ENCODE data around the gene COL23A1. TPM values are rescaled to one million over a fixed set of nuclear protein-coding genes. Genes with fewer than 3 reads are reported as not detected.

COL23A1 gene
- total RNA-seq, 1 donor: 0.10 TPM

DNA sequence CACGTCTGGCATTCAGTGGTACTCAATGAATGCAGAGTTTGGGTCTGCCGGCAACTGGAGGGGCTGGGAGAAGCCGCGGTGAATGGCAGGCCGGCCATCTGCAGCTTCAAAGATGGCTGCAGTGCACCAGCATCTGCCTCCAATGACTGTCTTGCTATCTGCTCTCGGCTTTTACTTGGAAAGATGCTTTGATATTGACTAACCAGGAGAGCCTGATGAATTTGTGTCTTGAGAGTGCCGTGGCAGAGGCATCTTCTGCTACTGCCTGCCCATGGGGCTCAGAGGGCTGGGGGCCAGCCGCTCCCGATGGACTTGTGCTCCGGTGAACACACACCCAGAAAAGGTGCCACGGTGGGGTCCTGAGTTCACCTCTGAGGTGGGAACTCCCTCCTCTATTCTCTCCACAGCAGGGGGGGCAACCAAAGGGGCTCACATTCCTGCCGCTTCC lies 164.5 kb downstream of the COL23A1 start:
- H3K27me3 ChIP-seq (ENCODE audit: insufficient read depth, low read length): no peaks in the 10 kb centered on the region
- H3K9me3 ChIP-seq (ENCODE audit: low read depth, low read length): no peaks in the 10 kb centered on the region
- no peaks in the 10 kb centered on the region for H3K4me1 ChIP-seq (ENCODE audit: insufficient read depth, low read length)
- no peak overlapping the region for H3K4me3 ChIP-seq (ENCODE audit: low read length)

DNA sequence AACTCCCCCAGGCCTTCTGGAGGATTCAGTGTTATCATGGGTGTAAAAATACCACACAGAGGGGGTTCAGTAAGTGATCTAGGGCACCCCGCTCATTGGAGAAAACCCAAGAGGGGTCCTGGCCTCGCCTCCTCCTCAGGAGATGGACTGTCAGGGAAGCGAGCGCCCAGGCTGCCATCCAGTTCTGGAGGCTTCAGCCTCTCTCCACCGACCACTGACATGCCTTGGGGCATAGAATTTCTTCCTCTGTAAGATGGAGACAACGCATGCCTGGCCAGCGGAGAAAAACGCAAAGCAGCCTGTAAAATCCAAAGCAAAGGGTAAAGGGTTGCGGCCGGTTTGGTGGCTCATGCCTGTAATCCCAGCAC lies 165.4 kb downstream of the COL23A1 start:
- Histone ChIP-seq H3K4me3 (ENCODE audit: low read length) (no peak overlapping the region), H3K4me1 (ENCODE audit: insufficient read depth, low read length) (no peaks in the 10 kb centered on the region), H3K9me3 (ENCODE audit: low read depth, low read length) (no peaks in the 10 kb centered on the region), H3K27me3 (ENCODE audit: insufficient read depth, low read length) (no peaks in the 10 kb centered on the region)

DNA sequence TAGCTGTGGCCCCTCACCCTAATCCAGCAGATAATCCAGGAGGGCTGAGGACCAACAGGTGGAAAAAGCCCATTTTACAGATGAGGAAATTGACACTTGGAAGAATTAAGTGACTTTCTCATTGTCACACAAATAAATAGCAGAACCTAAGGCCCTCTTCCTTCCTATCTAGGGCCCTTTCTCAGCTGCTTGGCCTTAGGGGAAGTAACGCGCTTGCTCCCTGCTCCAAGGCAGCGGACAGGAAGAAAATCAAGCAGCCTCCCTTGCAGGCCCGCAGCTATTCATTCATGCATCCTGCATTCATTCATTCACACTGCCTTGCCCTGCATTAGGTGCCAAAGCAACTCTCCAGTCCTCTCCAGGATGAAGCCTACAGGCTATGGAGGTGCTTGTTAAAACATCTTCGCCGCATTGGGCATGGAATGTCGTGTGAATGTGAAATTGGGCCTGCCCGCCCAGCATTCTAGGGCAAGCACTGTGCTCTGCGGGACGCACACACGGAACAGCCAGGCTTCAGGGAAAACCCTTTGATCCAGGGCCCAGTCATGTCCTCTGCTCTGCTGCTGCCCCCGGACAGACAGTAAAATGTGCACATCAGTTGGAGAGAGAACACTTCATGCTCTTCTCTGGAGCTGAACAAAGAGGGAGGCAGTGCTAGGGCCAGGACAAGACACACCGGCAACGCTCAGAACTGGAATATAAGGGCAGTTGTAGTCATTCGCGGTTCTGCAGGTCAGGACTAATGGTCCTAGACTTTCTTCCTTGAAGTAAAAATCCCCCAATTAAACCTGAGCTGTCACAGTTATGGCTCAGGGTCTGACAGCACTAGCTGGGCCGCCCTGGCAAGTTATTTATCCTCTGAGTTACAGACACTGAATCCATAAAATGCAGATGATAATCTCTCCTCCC lies 166.0 kb downstream of the COL23A1 start:
- Histone ChIP-seq H3K4me3 (ENCODE audit: low read length) (no peak overlapping the region), H3K9me3 (ENCODE audit: low read depth, low read length) (no peaks in the 10 kb centered on the region), H3K27me3 (ENCODE audit: insufficient read depth, low read length) (no peaks in the 10 kb centered on the region), H3K4me1 (ENCODE audit: insufficient read depth, low read length) (no peaks in the 10 kb centered on the region)

DNA sequence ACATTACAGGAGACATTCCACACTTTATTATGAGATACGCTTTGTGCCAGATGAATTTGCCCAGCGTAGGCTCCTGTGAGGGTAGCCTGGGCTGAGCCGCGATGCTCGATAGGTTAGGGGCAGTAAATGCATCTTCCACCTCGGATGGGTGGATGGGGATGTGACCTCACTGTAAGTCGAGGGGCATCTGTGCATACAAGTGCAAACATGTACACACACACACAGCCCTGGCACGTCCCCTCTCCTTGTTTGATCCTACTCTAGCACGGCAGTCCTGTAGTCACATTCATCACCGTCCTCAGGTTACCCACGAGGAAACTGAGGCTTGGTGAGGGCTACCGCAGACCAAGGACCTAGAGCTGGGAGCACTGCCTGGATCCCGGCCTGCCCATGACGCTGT lies 166.8 kb downstream of the COL23A1 start:
- Histone ChIP-seq H3K9me3 (ENCODE audit: low read depth, low read length) (no peaks in the 10 kb centered on the region), H3K27me3 (ENCODE audit: insufficient read depth, low read length) (no peaks in the 10 kb centered on the region), H3K4me3 (ENCODE audit: low read length) (no peak overlapping the region), H3K4me1 (ENCODE audit: insufficient read depth, low read length) (no peaks in the 10 kb centered on the region)

DNA sequence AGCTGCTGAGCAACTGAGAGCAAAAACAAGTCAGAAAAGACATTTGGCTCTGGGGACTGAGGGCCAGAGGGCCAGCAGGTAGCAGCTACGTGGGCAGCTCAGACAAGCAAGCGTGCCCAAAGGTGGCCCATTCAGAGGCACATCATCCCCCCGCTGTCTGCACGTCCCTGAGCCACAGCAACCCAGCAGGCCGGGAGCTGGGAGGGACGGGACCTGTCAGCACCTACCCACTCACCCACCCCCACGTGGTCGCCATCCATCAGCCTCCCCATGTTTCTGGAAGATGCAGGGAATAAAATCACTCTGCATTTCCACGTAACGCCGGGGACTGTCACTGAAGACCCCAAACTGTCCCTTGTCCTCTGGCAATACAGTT lies 167.8 kb downstream of the COL23A1 start:
- peaks cover 4% of the 10 kb centered on the region for H3K4me1 ChIP-seq (ENCODE audit: insufficient read depth, low read length)
- no peaks in the 10 kb centered on the region for H3K27me3 ChIP-seq (ENCODE audit: insufficient read depth, low read length)
- no peak overlapping the region for H3K4me3 ChIP-seq (ENCODE audit: low read length)
- no peaks in the 10 kb centered on the region for H3K9me3 ChIP-seq (ENCODE audit: low read depth, low read length)

DNA sequence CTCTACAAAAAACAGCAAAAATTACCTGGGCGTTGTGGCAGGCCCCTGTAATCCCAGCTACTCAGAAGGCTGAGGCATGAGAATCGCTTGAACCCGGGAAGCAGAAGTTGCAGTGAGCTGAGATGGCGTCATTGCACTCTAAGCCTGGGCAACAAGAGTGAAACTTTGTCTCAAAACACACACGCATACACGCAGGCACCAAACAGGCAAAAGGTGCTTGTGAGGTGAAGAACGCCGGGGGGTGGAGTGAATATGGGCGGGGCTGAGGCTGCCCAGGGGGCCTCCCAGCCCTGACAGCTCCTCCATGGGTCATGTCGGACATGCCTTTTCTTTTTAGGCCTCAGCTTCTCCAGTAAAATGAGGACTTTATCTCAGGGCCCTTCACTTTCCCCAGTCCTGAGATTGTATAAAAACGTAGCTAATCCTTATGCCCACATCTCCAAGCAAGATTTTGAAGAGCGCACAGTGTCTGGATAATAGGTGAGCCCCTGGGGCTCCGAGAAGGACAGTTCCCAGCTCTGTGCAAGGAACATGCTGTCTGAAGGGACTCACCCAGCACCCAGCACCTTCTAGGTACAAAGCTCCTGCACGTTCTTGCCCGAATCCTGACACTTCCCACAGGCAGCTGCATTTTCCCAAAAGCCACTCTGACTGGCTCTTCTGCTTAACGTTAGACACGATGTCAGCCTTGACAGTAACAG lies 168.3 kb downstream of the COL23A1 start:
- Histone ChIP-seq H3K9me3 (ENCODE audit: low read depth, low read length) (no peaks in the 10 kb centered on the region), H3K4me3 (ENCODE audit: low read length) (no peak overlapping the region), H3K4me1 (ENCODE audit: insufficient read depth, low read length) (peaks cover 8% of the 10 kb centered on the region), H3K27me3 (ENCODE audit: insufficient read depth, low read length) (no peaks in the 10 kb centered on the region)

DNA sequence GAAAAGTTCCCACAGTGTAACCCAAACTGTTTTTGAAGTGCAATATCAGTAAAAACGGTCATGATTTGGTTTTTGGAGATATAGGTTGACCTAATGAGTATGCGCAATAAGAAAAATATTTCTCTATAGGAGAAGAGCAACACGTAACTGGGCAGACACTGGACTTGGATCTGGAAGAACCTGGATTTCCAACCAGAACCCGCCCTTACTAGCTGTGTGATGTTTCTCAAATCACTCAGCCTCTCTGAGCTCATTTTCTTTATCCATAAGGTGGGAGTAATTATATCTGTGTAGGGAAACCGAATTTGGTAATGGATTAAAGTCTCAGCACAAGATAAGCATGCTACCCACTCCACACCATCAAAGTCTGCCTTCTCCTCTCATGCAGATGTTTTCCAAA lies 169.1 kb downstream of the COL23A1 start:
- no peaks in the 10 kb centered on the region for H3K9me3 ChIP-seq (ENCODE audit: low read depth, low read length)
- no peak overlapping the region for H3K4me3 ChIP-seq (ENCODE audit: low read length)
- peaks cover 8% of the 10 kb centered on the region for H3K4me1 ChIP-seq (ENCODE audit: insufficient read depth, low read length)
- no peaks in the 10 kb centered on the region for H3K27me3 ChIP-seq (ENCODE audit: insufficient read depth, low read length)

DNA sequence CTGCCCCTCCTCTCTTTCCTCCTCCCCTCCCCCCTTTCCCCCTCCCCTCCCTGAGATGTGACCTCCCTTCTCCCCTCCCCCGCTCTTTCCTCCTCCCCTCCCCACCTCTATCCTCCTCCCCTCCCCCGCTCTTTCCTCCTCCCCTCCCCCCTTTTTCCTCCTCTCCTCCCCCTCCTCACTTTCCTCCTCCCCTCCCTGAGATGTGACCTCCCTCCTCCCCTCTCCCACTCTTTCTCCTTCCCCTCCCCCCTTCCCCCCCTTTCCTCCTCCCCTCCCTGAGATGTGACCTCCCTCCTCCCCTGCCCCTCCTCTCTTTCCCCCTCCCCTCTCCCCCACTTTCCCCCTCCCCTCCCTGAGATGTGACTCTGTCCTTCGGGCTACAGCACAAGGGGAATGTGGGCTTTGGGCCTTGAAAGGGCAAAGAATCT lies 169.8 kb downstream of the COL23A1 start:
- Histone ChIP-seq H3K4me1 (ENCODE audit: insufficient read depth, low read length) (peaks cover 8% of the 10 kb centered on the region), H3K4me3 (ENCODE audit: low read length) (no peak overlapping the region), H3K9me3 (ENCODE audit: low read depth, low read length) (no peaks in the 10 kb centered on the region), H3K27me3 (ENCODE audit: insufficient read depth, low read length) (no peaks in the 10 kb centered on the region)

DNA sequence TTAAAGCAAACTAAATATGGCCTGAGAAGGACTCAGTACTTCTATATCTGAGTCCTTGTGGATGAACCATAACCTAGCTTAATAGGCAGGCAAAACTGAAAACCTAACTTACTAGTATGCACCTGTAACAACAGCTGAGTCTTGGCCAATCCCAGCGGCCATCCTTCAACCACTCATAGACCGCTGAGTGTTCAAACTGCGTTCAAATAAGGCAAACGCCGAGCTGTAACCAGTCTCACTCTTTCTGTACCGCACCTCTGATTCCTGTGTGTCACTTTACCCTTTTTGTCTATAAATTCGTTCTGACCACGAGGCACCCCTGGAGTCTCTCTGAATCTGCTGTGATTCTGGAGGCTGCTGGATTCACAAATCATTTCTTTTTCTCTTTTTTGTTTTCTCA lies 170.5 kb downstream of the COL23A1 start:
- no peaks in the 10 kb centered on the region for H3K27me3 ChIP-seq (ENCODE audit: insufficient read depth, low read length)
- H3K9me3 ChIP-seq (ENCODE audit: low read depth, low read length): no peaks in the 10 kb centered on the region
- peaks cover 8% of the 10 kb centered on the region for H3K4me1 ChIP-seq (ENCODE audit: insufficient read depth, low read length)
- no peak overlapping the region for H3K4me3 ChIP-seq (ENCODE audit: low read length)

DNA sequence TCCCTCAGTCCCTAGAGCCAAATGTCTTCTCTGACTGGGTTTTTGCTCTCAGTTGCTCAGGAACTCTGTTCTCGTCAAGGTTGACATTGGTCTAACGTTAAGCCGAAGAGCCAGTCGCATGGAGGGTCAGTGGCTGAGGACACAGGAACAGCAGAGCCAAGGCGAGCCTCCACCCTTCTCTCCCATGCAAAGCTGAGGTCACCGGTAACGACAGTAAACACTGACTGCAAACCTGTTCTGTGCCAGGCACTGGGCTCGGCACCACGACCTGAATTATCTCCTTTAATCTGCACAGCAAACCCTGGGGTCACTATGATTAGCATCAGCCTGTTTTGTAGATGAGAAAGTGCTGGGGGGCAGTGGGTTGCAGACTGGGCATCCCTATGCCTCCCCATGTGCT lies 171.0 kb downstream of the COL23A1 start:
- H3K27me3 ChIP-seq (ENCODE audit: insufficient read depth, low read length): no peaks in the 10 kb centered on the region
- no peaks in the 10 kb centered on the region for H3K9me3 ChIP-seq (ENCODE audit: low read depth, low read length)
- no peak overlapping the region for H3K4me3 ChIP-seq (ENCODE audit: low read length)
- H3K4me1 ChIP-seq (ENCODE audit: insufficient read depth, low read length): peaks cover 8% of the 10 kb centered on the region

DNA sequence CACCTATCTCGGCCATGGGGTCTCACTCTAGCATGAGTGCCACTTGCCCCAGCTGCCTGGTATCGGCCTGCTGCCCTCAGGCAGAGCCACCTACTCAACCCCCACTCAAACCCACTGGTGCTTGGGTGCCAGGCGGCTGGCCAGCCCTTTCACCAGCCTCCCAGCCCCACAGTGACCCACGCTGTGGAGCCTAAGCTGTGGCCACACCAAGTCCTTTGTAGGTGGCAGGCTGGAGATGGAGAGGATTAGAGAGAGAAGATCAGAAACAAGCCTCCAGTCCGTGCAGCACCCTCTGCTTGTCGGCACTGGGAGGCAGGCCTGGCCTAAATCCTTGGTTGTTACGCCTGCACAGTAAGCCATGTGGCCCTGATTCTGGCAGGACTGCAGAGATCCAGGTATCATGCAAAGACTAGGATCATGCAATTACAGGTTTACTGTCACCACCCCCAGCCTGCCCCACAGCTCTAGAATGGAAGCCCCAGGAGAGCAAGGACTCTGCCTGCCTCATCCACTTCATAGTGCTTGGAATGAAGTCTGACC lies 171.7 kb downstream of the COL23A1 start:
- Histone ChIP-seq H3K9me3 (ENCODE audit: low read depth, low read length) (no peaks in the 10 kb centered on the region), H3K27me3 (ENCODE audit: insufficient read depth, low read length) (no peaks in the 10 kb centered on the region), H3K4me1 (ENCODE audit: insufficient read depth, low read length) (peaks cover 8% of the 10 kb centered on the region), H3K4me3 (ENCODE audit: low read length) (no peak overlapping the region)

DNA sequence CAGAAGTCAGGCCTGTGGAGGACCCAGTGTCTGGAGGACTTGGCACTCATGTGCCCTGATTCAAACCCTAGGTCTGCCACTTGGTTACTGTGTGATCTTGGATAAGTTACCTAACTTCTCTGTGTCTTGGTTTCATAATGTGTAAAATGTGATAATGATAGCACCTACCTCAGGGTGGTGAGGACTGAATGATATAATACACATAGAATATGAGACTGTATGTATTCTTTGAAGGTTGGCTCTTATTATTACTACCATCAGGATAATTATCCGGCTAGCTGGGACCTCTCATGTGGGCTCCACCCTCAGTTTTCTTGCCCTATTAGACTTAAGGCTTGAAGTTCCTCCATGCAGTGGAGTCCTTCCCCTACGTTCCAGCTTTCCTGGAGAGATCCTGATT lies 172.2 kb downstream of the COL23A1 start:
- H3K27me3 ChIP-seq (ENCODE audit: insufficient read depth, low read length): no peaks in the 10 kb centered on the region
- no peak overlapping the region for H3K4me3 ChIP-seq (ENCODE audit: low read length)
- H3K9me3 ChIP-seq (ENCODE audit: low read depth, low read length): no peaks in the 10 kb centered on the region
- H3K4me1 ChIP-seq (ENCODE audit: insufficient read depth, low read length): peaks cover 8% of the 10 kb centered on the region

DNA sequence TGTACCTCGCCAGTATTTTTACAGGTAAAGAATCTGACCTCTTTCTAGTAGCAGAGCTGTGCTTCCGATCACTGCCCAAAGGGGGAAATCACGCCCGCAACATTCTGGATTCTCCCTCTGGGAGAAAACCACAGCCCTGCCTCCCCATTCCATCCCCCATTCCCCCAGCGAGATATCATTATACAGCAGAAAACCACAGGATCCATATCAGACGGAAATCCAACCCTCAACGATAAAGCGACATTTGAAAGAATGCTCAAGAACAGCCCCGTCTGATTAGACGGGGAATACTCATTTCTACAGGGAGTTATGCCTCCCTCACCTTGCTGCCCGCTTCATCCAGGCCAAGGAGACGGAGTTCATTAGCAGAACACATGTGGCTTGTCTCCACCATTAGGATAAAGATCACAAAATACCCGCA lies 172.8 kb downstream of the COL23A1 start:
- Histone ChIP-seq H3K9me3 (ENCODE audit: low read depth, low read length) (no peaks in the 10 kb centered on the region), H3K4me1 (ENCODE audit: insufficient read depth, low read length) (peaks cover 8% of the 10 kb centered on the region), H3K4me3 (ENCODE audit: low read length) (no peak overlapping the region), H3K27me3 (ENCODE audit: insufficient read depth, low read length) (no peaks in the 10 kb centered on the region)

DNA sequence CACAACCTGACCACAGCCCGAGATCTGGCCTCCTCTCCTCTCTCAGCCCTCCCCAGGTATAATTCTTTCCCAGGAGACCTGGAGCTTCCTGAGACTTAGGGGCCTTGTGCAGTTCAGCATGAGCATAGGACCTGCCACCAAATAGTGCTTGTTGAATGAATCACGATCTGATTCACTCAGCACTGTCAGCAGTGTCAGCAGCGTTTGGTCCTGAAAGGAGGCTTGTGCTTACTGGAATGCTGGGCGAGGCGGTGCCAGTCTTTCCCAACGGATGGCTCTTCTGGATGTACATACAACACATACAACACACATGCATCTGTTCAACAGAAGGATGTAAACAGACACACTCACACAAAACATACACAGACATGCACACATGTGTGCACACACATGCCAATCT lies 173.3 kb downstream of the COL23A1 start:
- H3K9me3 ChIP-seq (ENCODE audit: low read depth, low read length): no peaks in the 10 kb centered on the region
- no peaks in the 10 kb centered on the region for H3K27me3 ChIP-seq (ENCODE audit: insufficient read depth, low read length)
- peaks cover 8% of the 10 kb centered on the region for H3K4me1 ChIP-seq (ENCODE audit: insufficient read depth, low read length)
- no peak overlapping the region for H3K4me3 ChIP-seq (ENCODE audit: low read length)

DNA sequence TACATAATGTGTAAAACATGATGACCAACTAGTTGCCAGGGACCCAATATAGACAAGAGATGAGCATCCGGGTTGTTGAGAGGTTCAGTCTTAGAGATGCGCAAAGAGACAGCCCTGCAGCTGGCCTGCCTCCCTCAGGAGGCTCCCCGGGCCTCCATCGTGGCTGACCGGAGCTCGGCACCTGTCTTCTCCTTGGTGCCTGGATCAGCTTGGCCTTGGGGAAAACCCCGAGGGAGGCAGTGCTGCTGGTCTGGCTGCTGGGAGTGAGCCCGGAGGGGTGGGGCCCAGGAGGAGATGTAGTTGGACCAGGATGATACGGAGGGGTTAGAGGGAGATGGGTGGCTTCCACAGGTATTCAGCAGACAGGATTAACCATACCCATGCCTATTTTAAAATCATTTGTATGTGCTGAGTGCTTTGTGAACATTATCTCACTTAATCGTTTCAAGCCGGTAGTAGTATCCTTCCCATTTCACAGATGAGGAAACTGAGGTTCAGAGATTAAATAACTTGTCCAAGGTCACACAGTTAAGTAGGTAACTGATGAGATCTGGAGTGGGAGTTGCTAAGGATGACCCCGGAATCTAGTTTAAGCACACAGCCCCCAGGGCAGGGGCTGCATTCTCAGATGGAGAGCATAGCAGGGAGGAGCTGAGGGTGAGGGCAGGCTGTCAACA lies 173.8 kb downstream of the COL23A1 start:
- Histone ChIP-seq H3K9me3 (ENCODE audit: low read depth, low read length) (no peaks in the 10 kb centered on the region), H3K4me1 (ENCODE audit: insufficient read depth, low read length) (peaks cover 8% of the 10 kb centered on the region), H3K27me3 (ENCODE audit: insufficient read depth, low read length) (no peaks in the 10 kb centered on the region), H3K4me3 (ENCODE audit: low read length) (no peak overlapping the region)
